GM12874 (cell line): ENCODE measurements around the gene ATG101.
A peak's percentile ranks its signal among the peaks of the same experiment; 100 is the strongest.

ENCODE experiments used
- CTCF ChIP-seq: IDR thresholded peaks from 2 replicates; pipeline ENCODE4 v1.5.1; 2011; ENCODE audit warnings: low read depth, mild to moderate bottlenecking, control low read depth, low read length, moderate library complexity; ENCODE audit not compliant: insufficient read depth

The ATG101 gene

GRCh38 chr12:52093346-52093745 lies 23.6 kb downstream of the ATG101 start:
- TF ChIP-seq CTCF = no peak

GRCh38 chr12:52096332-52097044 lies 26.7 kb downstream of the ATG101 start:
- TF ChIP-seq CTCF = no peak

- TF ChIP-seq CTCF = no peak
These were observed 27.4 kb downstream of the ATG101 start for GRCh38 chr12:52097045-52097666.

GRCh38 chr12:52116222-52117125 lies 46.7 kb downstream of the ATG101 start:
- TF ChIP-seq CTCF = 0 out of 2 replicates have a peak, but pooled peaks have one; percentile 28

DNA sequence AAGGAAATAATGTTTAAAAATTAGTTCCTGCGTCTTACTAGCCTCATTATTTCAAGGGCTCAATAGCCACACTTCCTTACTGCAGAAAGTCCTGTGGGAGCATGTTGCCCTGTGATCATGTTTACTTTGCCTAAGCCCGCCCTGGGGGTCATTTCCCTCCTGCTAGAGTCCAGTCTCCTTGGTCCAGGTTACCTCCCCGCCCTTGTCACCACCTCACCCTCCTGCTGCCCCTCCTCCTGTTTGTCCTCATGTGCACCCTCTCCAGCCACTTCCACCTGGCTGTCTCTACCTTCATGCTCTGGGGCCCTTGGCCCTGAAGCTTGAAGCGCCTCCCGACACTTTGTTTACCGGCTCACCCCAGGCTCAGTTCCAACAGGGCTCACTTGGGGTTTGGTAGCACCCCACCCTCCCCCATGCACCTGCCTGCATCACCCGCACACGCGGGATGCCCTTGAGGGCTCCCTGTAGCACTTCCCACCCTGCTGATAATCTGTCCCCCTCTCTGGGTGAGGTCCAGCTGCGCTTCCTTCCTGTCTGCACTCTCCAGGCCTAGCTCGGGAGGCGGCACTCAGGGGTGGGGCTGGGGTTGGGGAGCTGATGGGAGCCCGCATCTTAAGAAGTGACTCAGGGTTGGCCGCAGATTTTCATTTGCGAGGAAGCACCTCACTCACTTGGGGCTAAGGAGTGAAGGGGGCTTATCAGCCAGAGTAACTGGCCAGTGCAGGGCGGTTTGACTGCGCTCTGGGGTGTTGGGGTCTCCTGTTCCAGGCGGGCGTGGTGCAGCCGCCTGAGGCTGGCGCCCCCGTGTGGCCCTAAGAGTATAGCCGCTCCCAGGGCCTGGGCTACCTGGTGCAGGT lies 49.8 kb downstream of the ATG101 start:
- peak; percentile 93 for TF ChIP-seq CTCF

- TF ChIP-seq CTCF = no peak
These were observed 51.4 kb downstream of the ATG101 start for GRCh38 chr12:52120951-52121823.
